Measurements from ENCODE around the gene SPTBN5. TPM values are rescaled to one million over a fixed set of nuclear protein-coding genes. Genes with fewer than 3 reads are reported as not detected.
"Not testable (repeated sequence)": the region's sequence is repeated elsewhere in the genome, so short reads cannot be mapped to it uniquely, and the experiment has no call there.

SPTBN5 gene
- total RNA-seq, 1 donor from 2014 or later, result 0.65 TPM

GRCh38 chr15:41839781-41840491, 53.9 kb downstream of the SPTBN5 start:
- no peaks in the 10 kb centered on the region for H3K9me3 Mint-ChIP-seq
- peaks cover 8% of the 10 kb centered on the region for H3K36me3 Mint-ChIP-seq (ENCODE audit: low read depth)
- DNase-seq, result no peak
- no peak overlapping the region for H3K4me3 Mint-ChIP-seq
- intact Hi-C loops (cut with micrococcal nuclease), result no loop called here
- H3K27ac Mint-ChIP-seq, result no peak overlapping the region
- H3K4me1 Mint-ChIP-seq, result no peaks in the 10 kb centered on the region
- no peaks in the 10 kb centered on the region for H3K27me3 Mint-ChIP-seq

GRCh38 chr15:41838400-41838897, 55.4 kb downstream of the SPTBN5 start, which contains the start of gene PLA2G4B:
Gene PLA2G4B, plus strand, starts transcription at chr15:41838847. Its CDS starts 67 bp downstream, at chr15:41838914.
- intact Hi-C loops (cut with micrococcal nuclease), result no loop called here
- no peaks in the 10 kb centered on the region for H3K4me1 Mint-ChIP-seq
- no peaks in the 10 kb centered on the region for H3K9me3 Mint-ChIP-seq
- no peak within 1 kb of the TSS for H3K4me3 Mint-ChIP-seq
- peaks cover 8% of the 10 kb centered on the region for H3K36me3 Mint-ChIP-seq (ENCODE audit: low read depth)
- no peaks in the 10 kb centered on the region for H3K27me3 Mint-ChIP-seq
- H3K27ac Mint-ChIP-seq, result no peak within 1 kb of the TSS
- DNase-seq, result no peak

GRCh38 chr15:41836713-41837454, 57.0 kb downstream of the SPTBN5 start:
- Mint-ChIP-seq H3K27me3 (no peaks in the 10 kb centered on the region), H3K4me3 (no peak overlapping the region), H3K36me3 (ENCODE audit: low read depth) (peaks cover 11% of the 10 kb centered on the region), H3K4me1 (peaks cover 12% of the 10 kb centered on the region), H3K27ac (no peak overlapping the region), H3K9me3 (no peaks in the 10 kb centered on the region)
- no peak for DNase-seq
- intact Hi-C loops (cut with micrococcal nuclease), result no loop called here

- DNase-seq, result no peak
- H3K4me1 Mint-ChIP-seq, result peaks cover 20% of the 10 kb centered on the region
- no peaks in the 10 kb centered on the region for H3K27me3 Mint-ChIP-seq
- H3K4me3 Mint-ChIP-seq, result no peak overlapping the region
- intact Hi-C loops (cut with micrococcal nuclease), result no loop called here
- peaks cover 13% of the 10 kb centered on the region for H3K36me3 Mint-ChIP-seq (ENCODE audit: low read depth)
- H3K27ac Mint-ChIP-seq, result no peak overlapping the region
- H3K9me3 Mint-ChIP-seq, result no peaks in the 10 kb centered on the region
Observed at GRCh38 chr15:41836073-41836472, 57.8 kb downstream of the SPTBN5 start.

GRCh38 chr15:41834096-41834495, 59.8 kb downstream of the SPTBN5 start:
- Mint-ChIP-seq H3K4me3 (no peak overlapping the region), H3K27me3 (no peaks in the 10 kb centered on the region), H3K4me1 (peaks cover 26% of the 10 kb centered on the region), H3K27ac (no peak overlapping the region), H3K36me3 (ENCODE audit: low read depth) (peaks cover 15% of the 10 kb centered on the region), H3K9me3 (no peaks in the 10 kb centered on the region)
- no peak for DNase-seq
- intact Hi-C loops (cut with micrococcal nuclease), result no loop called here

GRCh38 chr15:41832875-41833274, 61.0 kb downstream of the SPTBN5 start:
- no peaks in the 10 kb centered on the region for H3K27me3 Mint-ChIP-seq
- no peak overlapping the region for H3K27ac Mint-ChIP-seq
- H3K4me3 Mint-ChIP-seq, result no peak overlapping the region
- H3K36me3 Mint-ChIP-seq (ENCODE audit: low read depth), result peaks cover 15% of the 10 kb centered on the region
- H3K4me1 Mint-ChIP-seq, result peaks cover 33% of the 10 kb centered on the region
- DNase-seq, result no peak
- no peaks in the 10 kb centered on the region for H3K9me3 Mint-ChIP-seq
- intact Hi-C loops (cut with micrococcal nuclease), result no loop called here

- no peak overlapping the region for H3K27ac Mint-ChIP-seq
- peaks cover 35% of the 10 kb centered on the region for H3K4me1 Mint-ChIP-seq
- DNase-seq, result no peak
- H3K9me3 Mint-ChIP-seq, result no peaks in the 10 kb centered on the region
- no peak overlapping the region for H3K4me3 Mint-ChIP-seq
- no peaks in the 10 kb centered on the region for H3K27me3 Mint-ChIP-seq
- intact Hi-C loops (cut with micrococcal nuclease), result no loop called here
- peaks cover 13% of the 10 kb centered on the region for H3K36me3 Mint-ChIP-seq (ENCODE audit: low read depth)
Observed at GRCh38 chr15:41832208-41832607, 61.6 kb downstream of the SPTBN5 start.

GRCh38 chr15:41831291-41831690, 62.6 kb downstream of the SPTBN5 start:
- H3K36me3 Mint-ChIP-seq (ENCODE audit: low read depth), result peaks cover 13% of the 10 kb centered on the region
- peak overlapping the region; percentile 54 for H3K4me3 Mint-ChIP-seq
- not testable (repeated sequence) for H3K27me3 Mint-ChIP-seq, H3K9me3 Mint-ChIP-seq
- DNase-seq, result peak; percentile 92
- intact Hi-C loops (cut with micrococcal nuclease), result loop anchor here (2.0 kb wide), 1 partner anchor 74 kb away; no protein-coding TSS in a partner anchor
- peak overlapping the region; percentile 64 for H3K27ac Mint-ChIP-seq
- peaks cover 38% of the 10 kb centered on the region for H3K4me1 Mint-ChIP-seq

GRCh38 chr15:41829959-41830646, 63.8 kb downstream of the SPTBN5 start:
- H3K36me3 Mint-ChIP-seq (ENCODE audit: low read depth), result peaks cover 14% of the 10 kb centered on the region
- no peak for DNase-seq
- peaks cover 38% of the 10 kb centered on the region for H3K4me1 Mint-ChIP-seq
- intact Hi-C loops (cut with micrococcal nuclease), result loop anchor here (2.0 to 5.0 kb wide), 4 partner anchors 75 to 338 kb away; partner anchors contain the start of gene ITPKA
- H3K27ac Mint-ChIP-seq, result no peak overlapping the region
- H3K27me3 Mint-ChIP-seq, result peaks cover 2% of the 10 kb centered on the region
- no peaks in the 10 kb centered on the region for H3K9me3 Mint-ChIP-seq
- H3K4me3 Mint-ChIP-seq, result no peak overlapping the region

- intact Hi-C loops (cut with micrococcal nuclease), result loop anchor here (1.0 to 5.0 kb wide), 4 partner anchors 54 to 336 kb away; partner anchors contain the start of genes ITPKA and MAPKBP1
- Mint-ChIP-seq H3K4me3 (peak overlapping the region; percentile 86), H3K4me1 (peaks cover 38% of the 10 kb centered on the region), H3K27me3 (peaks cover 2% of the 10 kb centered on the region), H3K9me3 (no peaks in the 10 kb centered on the region), H3K36me3 (ENCODE audit: low read depth) (peaks cover 22% of the 10 kb centered on the region), H3K27ac (peak overlapping the region; percentile 52)
- DNase-seq, result no peak
Observed at GRCh38 chr15:41828807-41829141, 65.1 kb downstream of the SPTBN5 start.

GRCh38 chr15:41827880-41828806, 65.7 kb downstream of the SPTBN5 start, which contains the start of gene JMJD7:
Gene JMJD7, plus strand, starts transcription at chr15:41828092. Its CDS starts 33 bp downstream, at chr15:41828125.
- no peaks in the 10 kb centered on the region for H3K9me3 Mint-ChIP-seq
- H3K4me1 Mint-ChIP-seq, result peaks cover 38% of the 10 kb centered on the region
- peaks cover 25% of the 10 kb centered on the region for H3K36me3 Mint-ChIP-seq (ENCODE audit: low read depth)
- H3K27me3 Mint-ChIP-seq, result peaks cover 2% of the 10 kb centered on the region
- DNase-seq, result peak; percentile 98
- H3K27ac Mint-ChIP-seq, result peak within 1 kb of the TSS; percentile 87
- H3K4me3 Mint-ChIP-seq, result peak within 1 kb of the TSS; percentile 86
- intact Hi-C loops (cut with micrococcal nuclease), result loop anchor here (1.0 to 5.0 kb wide), 4 partner anchors 54 to 336 kb away; partner anchors contain the start of genes ITPKA and MAPKBP1

GRCh38 chr15:41827290-41827879, 66.5 kb downstream of the SPTBN5 start:
- Mint-ChIP-seq H3K4me1 (peaks cover 30% of the 10 kb centered on the region), H3K9me3 (no peaks in the 10 kb centered on the region), H3K4me3 (peak overlapping the region; percentile 86), H3K36me3 (ENCODE audit: low read depth) (peaks cover 25% of the 10 kb centered on the region), H3K27ac (peak overlapping the region; percentile 87), H3K27me3 (peaks cover 2% of the 10 kb centered on the region)
- intact Hi-C loops (cut with micrococcal nuclease), result loop anchor here (5.0 kb wide), 2 partner anchors 130 to 335 kb away; partner anchors contain the start of gene ITPKA
- no peak for DNase-seq
